ENCODE results near the gene DOCK2.

The DOCK2 gene

GRCh38 chr5:169772256-169772655, 135.2 kb downstream of the DOCK2 start:
- no peak overlapping the region for H3K4me3 ChIP-seq
- H4K20me1 ChIP-seq = peaks cover 0 to 69% (median 4%) of the 10 kb centered on the region in 11 experiments; a peak in 6 of 22 replicates
- no peak overlapping the region for H3K27ac ChIP-seq
- no peak for TF ChIP-seq Cebpa-rat (IDR thresholded peaks at IDR 0.05)
- no peak overlapping the region for H3K4me2 ChIP-seq
- H3K9ac ChIP-seq = no peak overlapping the region
- H3K9me3 ChIP-seq (replicated peaks in 1 of 11) = no peaks in the 10 kb centered on the region
- peaks cover 4 to 99% (median 39%) of the 10 kb centered on the region in 11 experiments; a peak in 17 of 22 replicates for H3K36me3 ChIP-seq
- H3K27me3 ChIP-seq = no peaks in the 10 kb centered on the region
- peaks cover 0 to 18% (median 0%) of the 10 kb centered on the region in 10 experiments; a peak in 7 of 20 replicates for H3K4me1 ChIP-seq

DNA sequence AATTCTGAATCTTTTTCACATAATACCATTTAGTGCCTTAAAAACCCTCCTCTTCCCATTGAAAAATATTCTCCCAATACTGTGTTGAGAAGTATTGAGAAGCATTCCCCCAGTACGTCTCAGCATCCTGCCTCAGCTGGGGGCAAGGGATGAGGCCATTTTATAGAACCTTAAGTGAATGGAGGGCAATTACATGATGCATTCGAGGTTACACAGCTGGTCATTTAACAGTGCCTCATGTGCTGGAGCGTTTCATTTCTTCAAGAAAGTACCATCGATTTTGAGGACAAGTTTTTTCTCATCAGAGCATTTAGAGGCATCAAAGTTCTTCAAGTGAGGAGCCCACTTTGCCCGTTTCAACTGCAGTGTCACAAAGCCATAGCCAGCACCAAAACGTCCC, 135.6 kb downstream of the DOCK2 start:
- Histone ChIP-seq H3K4me2 (no peak overlapping the region), H3K4me1 (peaks cover 0 to 18% (median 0%) of the 10 kb centered on the region in 10 experiments; a peak in 7 of 20 replicates), H3K9ac (no peak overlapping the region), H3K27ac (no peak overlapping the region), H3K4me3 (no peak overlapping the region), H3K9me3 (replicated peaks in 1 of 11) (no peaks in the 10 kb centered on the region), H3K36me3 (peaks cover 9 to 99% (median 41%) of the 10 kb centered on the region in 11 experiments; a peak in 17 of 22 replicates), H3K27me3 (no peaks in the 10 kb centered on the region), H4K20me1 (peaks cover 0 to 69% (median 4%) of the 10 kb centered on the region in 11 experiments; a peak in 6 of 22 replicates)
- TF ChIP-seq Cebpa-rat (IDR thresholded peaks at IDR 0.05) = no peak

GRCh38 chr5:169777159-169777558, 140.1 kb downstream of the DOCK2 start:
- no peak overlapping the region for H3K27ac ChIP-seq
- H3K9me3 ChIP-seq (replicated peaks in 1 of 11) = no peaks in the 10 kb centered on the region
- peaks cover 0 to 16% (median 3%) of the 10 kb centered on the region in 10 experiments; a peak in 5 of 20 replicates for H3K4me1 ChIP-seq
- no peak for TF ChIP-seq Cebpa-rat (IDR thresholded peaks at IDR 0.05)
- peaks cover 7 to 97% (median 40%) of the 10 kb centered on the region in 11 experiments; a peak in 19 of 22 replicates for H3K36me3 ChIP-seq
- H4K20me1 ChIP-seq = peaks cover 0 to 69% (median 0%) of the 10 kb centered on the region in 11 experiments; a peak in 7 of 22 replicates
- H3K27me3 ChIP-seq = no peaks in the 10 kb centered on the region
- no peak overlapping the region for H3K9ac ChIP-seq
- no peak overlapping the region for H3K4me2 ChIP-seq
- H3K4me3 ChIP-seq = no peak overlapping the region

DNA sequence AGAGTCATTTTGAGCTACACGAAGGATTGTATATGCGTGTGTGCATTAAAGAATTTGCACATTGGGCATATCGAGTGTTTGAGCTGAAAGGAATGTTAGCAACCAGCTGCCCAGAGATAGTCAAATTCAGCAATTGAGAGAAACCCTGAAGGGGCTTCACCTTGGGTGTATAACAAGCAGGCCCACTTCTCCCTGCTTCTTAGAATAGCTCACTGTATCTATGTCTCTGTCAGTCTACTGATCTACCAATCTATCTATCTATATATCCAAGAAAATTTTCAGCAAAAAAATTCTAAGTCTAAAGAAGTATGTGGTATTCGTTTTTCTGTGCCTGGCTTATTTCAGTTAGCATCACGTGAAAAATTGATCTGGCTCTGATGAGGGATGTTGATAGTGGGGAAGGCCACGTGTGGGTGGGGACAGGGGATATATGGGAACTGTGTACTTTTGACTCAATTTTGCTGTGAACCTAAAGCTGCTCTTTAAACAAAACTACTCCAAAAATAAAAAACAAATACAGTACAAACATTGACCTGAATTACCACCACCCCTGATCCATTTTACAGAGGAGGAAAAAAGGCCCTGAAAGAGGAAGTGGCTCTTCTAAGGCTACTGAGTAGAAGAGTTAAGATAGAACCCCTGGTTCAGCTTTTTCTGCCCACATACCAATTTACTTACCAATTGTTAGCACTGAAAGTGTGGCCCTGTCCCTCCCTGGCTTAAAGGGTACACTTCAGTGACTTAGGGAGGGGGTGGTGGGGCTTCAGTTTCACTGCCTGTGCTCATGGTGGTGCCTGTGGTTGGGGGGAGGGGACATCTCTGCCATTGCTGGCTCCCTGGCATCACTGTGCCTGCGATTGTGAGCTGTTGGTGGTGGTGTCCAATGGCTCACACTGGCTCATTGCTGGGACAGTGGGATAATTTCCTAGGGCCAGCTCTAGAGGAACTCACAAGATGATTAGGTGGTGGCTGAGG, 141.8 kb downstream of the DOCK2 start:
- no peak for TF ChIP-seq Cebpa-rat (IDR thresholded peaks at IDR 0.05)
- Histone ChIP-seq H3K4me2 (peak overlapping the region in 2 of 11 experiments; percentile 13 to 38; a peak in 2 of 22 replicates), H3K9me3 (replicated peaks in 1 of 11) (no peaks in the 10 kb centered on the region), H4K20me1 (peaks cover 0 to 72% (median 0%) of the 10 kb centered on the region in 11 experiments; a peak in 7 of 22 replicates), H3K27ac (no peak overlapping the region), H3K4me1 (peaks cover 0 to 16% (median 3%) of the 10 kb centered on the region in 10 experiments; a peak in 5 of 20 replicates), H3K27me3 (no peaks in the 10 kb centered on the region), H3K9ac (no peak overlapping the region), H3K4me3 (no peak overlapping the region), H3K36me3 (peaks cover 9 to 96% (median 33%) of the 10 kb centered on the region in 11 experiments; a peak in 20 of 22 replicates)

DNA sequence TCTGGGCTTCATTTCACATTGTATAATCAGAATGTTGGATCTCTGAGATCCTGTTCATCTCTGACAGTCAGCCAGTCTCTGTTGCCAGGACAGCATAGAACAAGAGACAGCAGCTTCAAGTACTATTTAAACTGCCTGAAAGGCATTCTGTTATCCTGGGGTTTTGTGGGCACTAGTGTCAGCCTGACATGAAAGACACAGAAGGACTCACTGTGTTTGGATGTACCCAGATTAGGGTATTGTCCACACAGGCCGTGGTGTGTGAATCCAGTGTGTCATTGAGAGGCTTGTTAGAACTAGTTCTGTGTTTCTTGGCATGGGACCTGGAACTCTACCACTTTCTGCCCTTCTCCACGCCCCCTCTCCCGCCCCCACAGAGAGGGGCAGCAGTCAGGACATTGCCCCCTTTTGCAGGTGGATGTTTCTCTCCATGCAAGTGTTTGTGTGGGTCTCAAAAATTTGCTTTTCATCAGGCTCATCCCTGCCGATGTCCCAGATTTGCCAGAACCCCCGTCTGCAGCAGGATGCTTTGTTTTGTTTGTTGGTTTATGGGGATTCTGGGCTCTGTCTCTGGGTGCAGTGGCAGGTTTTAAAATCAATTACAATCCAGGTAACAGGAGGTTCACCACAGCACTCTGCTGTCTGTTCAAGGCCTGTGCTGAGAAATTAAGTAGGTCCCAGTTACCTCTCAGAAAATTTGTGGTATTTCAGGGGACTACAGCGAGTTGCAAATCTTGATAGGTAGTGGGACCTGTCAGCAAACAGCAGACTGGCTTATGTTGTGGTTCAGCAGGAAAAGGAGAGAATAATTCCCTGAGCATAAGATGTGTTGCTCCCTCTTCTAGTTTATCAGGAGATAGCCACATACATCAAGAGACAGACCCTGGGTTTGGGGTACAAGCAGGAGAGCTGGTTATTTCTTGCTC, 144.6 kb downstream of the DOCK2 start:
- no peaks in the 10 kb centered on the region for H3K9me3 ChIP-seq (replicated peaks in 1 of 11)
- H3K4me1 ChIP-seq = peaks cover 0 to 16% (median 3%) of the 10 kb centered on the region in 10 experiments; a peak in 5 of 20 replicates
- no peak overlapping the region for H3K4me2 ChIP-seq
- no peaks in the 10 kb centered on the region for H3K27me3 ChIP-seq
- H3K9ac ChIP-seq = no peak overlapping the region
- H3K27ac ChIP-seq = no peak overlapping the region
- H3K4me3 ChIP-seq = no peak overlapping the region
- TF ChIP-seq Cebpa-rat (IDR thresholded peaks at IDR 0.05) = no peak
- H3K36me3 ChIP-seq = peaks cover 3 to 97% (median 39%) of the 10 kb centered on the region in 11 experiments; a peak in 21 of 22 replicates
- H4K20me1 ChIP-seq = peaks cover 0 to 89% (median 0%) of the 10 kb centered on the region in 11 experiments; a peak in 7 of 22 replicates

GRCh38 chr5:169785771-169786618, 148.9 kb downstream of the DOCK2 start:
- no peak overlapping the region for H3K4me2 ChIP-seq
- H3K9ac ChIP-seq = no peak overlapping the region
- peaks cover 0 to 2% (median 0%) of the 10 kb centered on the region in 10 experiments; a peak in 3 of 20 replicates for H3K4me1 ChIP-seq
- H4K20me1 ChIP-seq = peaks cover 0 to 84% (median 0%) of the 10 kb centered on the region in 11 experiments; a peak in 6 of 22 replicates
- peaks cover 3 to 98% (median 22%) of the 10 kb centered on the region in 11 experiments; a peak in 19 of 22 replicates for H3K36me3 ChIP-seq
- no peak for TF ChIP-seq Cebpa-rat (IDR thresholded peaks at IDR 0.05)
- no peak overlapping the region for H3K27ac ChIP-seq
- no peaks in the 10 kb centered on the region for H3K9me3 ChIP-seq (replicated peaks in 1 of 11)
- no peak overlapping the region for H3K4me3 ChIP-seq
- H3K27me3 ChIP-seq = no peaks in the 10 kb centered on the region

- Histone ChIP-seq H4K20me1 (peaks cover 0 to 76% (median 0%) of the 10 kb centered on the region in 11 experiments; a peak in 4 of 22 replicates), H3K9ac (no peak overlapping the region), H3K9me3 (replicated peaks in 1 of 11) (no peaks in the 10 kb centered on the region), H3K27me3 (no peaks in the 10 kb centered on the region), H3K4me2 (no peak overlapping the region), H3K4me3 (no peak overlapping the region), H3K27ac (no peak overlapping the region), H3K4me1 (peaks cover 0 to 7% (median 0%) of the 10 kb centered on the region in 10 experiments; a peak in 3 of 20 replicates), H3K36me3 (peaks cover 8 to 98% (median 27%) of the 10 kb centered on the region in 11 experiments; a peak in 20 of 22 replicates)
- no peak for TF ChIP-seq Cebpa-rat (IDR thresholded peaks at IDR 0.05)
These were observed 151.1 kb downstream of the DOCK2 start for GRCh38 chr5:169788168-169788567.
